GM20431 (cell line): ENCODE measurements around the gene TAS2R10.

ENCODE experiments used
- in situ Hi-C: fragments of 300-500 bp; cut with MseI, MboI; formaldehyde crosslinking; loops from one replicate; pipeline ENCODE4 v1.15.0; 2020; ENCODE audit warnings: low sequenced_read_pairs; ENCODE audit not compliant: unreplicated experiment

Gene TAS2R10

GRCh38 chr12:10783252-10783651, 42.9 kb downstream of the TAS2R10 start:
- in situ Hi-C loops, result no loop called here

- in situ Hi-C loops, result loop anchor here (10.0 kb wide), 1 partner anchor 416 kb away; no protein-coding TSS in a partner anchor
These were observed 47.1 kb downstream of the TAS2R10 start for GRCh38 chr12:10779103-10779502.
